SK-N-SH (cell line): ENCODE measurements around the gene GPR157. TPM values are rescaled to one million over a fixed set of nuclear protein-coding genes. Genes with fewer than 3 reads are reported as not detected.

Source experiments
- CTCF ChIA-PET: fragments of 300-600, 350-600 bp; formaldehyde crosslinking; extraction: SDS; loops from one replicate; lab custom pipeline; 2021; lab: Yijun Ruan, JAX
- POLR2A ChIA-PET: fragments of 350-600 bp; sonication (Branson Sonifier 250); formaldehyde crosslinking; extraction: SDS; loops from one replicate; lab custom pipeline; 2020; ENCODE audit warnings: antibody characterized with exemption, inconsistent platforms; lab: Yijun Ruan, JAX
- DNase-seq: peaks from one replicate; pipeline ENCODE4 v3.0.0; 2012
- H2AFZ ChIP-seq: fragments of 200-600 bp; sonication (generic); 2 replicates; pipeline ENCODE4 v1.8.1; 2016; ENCODE audit warnings: antibody characterized with exemption, mild to moderate bottlenecking, low read depth
- H3F3A ChIP-seq: fragments of 200-600 bp; sonication (generic); replicated peaks from 2 replicates; pipeline ENCODE3; 2016; ENCODE audit warnings: antibody characterized with exemption, mild to moderate bottlenecking; ENCODE audit not compliant: insufficient read depth
- H3K27ac ChIP-seq, 2 experiments: fragments of 200-500 bp in 1 of 2; fragments of 200-600 bp in 1 of 2; sonication (Bioruptor generic) in 1 of 2; sonication (generic), shearing (Covaris generic) in 1 of 2; 2 replicates each; pipeline versions ENCODE4 v1.5.1 to v1.6.1; 2014 to 2016; ENCODE audit warnings: low read depth in 2 of 2, inconsistent platforms in 1 of 2, low read length in 1 of 2, mild to moderate bottlenecking in 1 of 2, mixed read lengths in 1 of 2
- H3K27me3 ChIP-seq: fragments of 200-600 bp; sonication (generic), shearing (Covaris generic); 2 replicates; pipeline ENCODE4 v1.6.1; 2016; ENCODE audit warnings: mixed run types; ENCODE audit not compliant: insufficient read depth
- H3K36me3 ChIP-seq, 2 experiments: fragments of 200-500 bp in 1 of 2; fragments of 200-600 bp in 1 of 2; sonication (Bioruptor generic) in 1 of 2; sonication (generic) in 1 of 2; replicated peaks in 1 of 2; 2 replicates each; pipeline versions ENCODE3 to v1.5.1; 2014 to 2016; ENCODE audit warnings: low read length in 1 of 2, mild to moderate bottlenecking in 1 of 2; ENCODE audit not compliant: insufficient read depth in 2 of 2, control insufficient read depth in 1 of 2
- H3K4me1 ChIP-seq, 2 experiments: fragments of 200-500 bp in 1 of 2; fragments of 200-600 bp in 1 of 2; sonication (Bioruptor generic) in 1 of 2; sonication (generic), shearing (Covaris generic) in 1 of 2; 2 replicates each; pipeline versions ENCODE4 v1.5.1 to v1.6.1; 2014 to 2016; ENCODE audit warnings: low read depth in 1 of 2, low read length in 1 of 2, mixed run types in 1 of 2; ENCODE audit not compliant: insufficient read depth in 2 of 2, control insufficient read depth in 1 of 2
- H3K4me2 ChIP-seq: fragments of 200-600 bp; sonication (generic), shearing (Covaris generic); 2 replicates; pipeline ENCODE4 v1.6.1; 2017; ENCODE audit warnings: mixed run types
- H3K4me3 ChIP-seq, 2 experiments: fragments of 200-500 bp in 1 of 2; fragments of 200-600 bp in 1 of 2; sonication (Bioruptor generic) in 1 of 2; sonication (generic), shearing (Covaris generic) in 1 of 2; 2 replicates each; pipeline versions ENCODE4 v1.5.1 to v1.8.1; 2014 to 2016; ENCODE audit warnings: low read depth in 2 of 2, inconsistent platforms in 1 of 2, low read length in 1 of 2, mild to moderate bottlenecking in 1 of 2, mixed read lengths in 1 of 2, moderate library complexity in 1 of 2
- H3K79me2 ChIP-seq: fragments of 200-600 bp; sonication (generic); 2 replicates; pipeline ENCODE4 v1.8.1; 2017; ENCODE audit warnings: mild to moderate bottlenecking; ENCODE audit not compliant: insufficient read depth
- H3K9ac ChIP-seq: fragments of 200-600 bp; sonication (generic); 2 replicates; pipeline ENCODE4 v1.6.1; 2017; ENCODE audit warnings: mixed run types
- H3K9me2 ChIP-seq: fragments of 200-600 bp; sonication (generic); 2 replicates; pipeline ENCODE4 v1.6.1; 2017; ENCODE audit warnings: mixed run types
- H3K9me3 ChIP-seq: fragments of 200-600 bp; sonication (generic); 2 replicates; pipeline ENCODE4 v1.6.1; 2017; ENCODE audit warnings: mixed run types, mild to moderate bottlenecking, moderate library complexity
- H4K20me1 ChIP-seq: fragments of 200-600 bp; sonication (generic); 2 replicates; pipeline ENCODE4 v1.6.1; 2017; ENCODE audit warnings: mild to moderate bottlenecking, mixed run types; ENCODE audit not compliant: insufficient read depth
- CHD2 ChIP-seq: fragments of 150-350 bp; IDR thresholded peaks from 2 replicates; pipeline ENCODE4 v1.6.1; 2018; ENCODE audit warnings: low read length; ENCODE audit not compliant: partially characterized antibody
- ELF1 ChIP-seq: IDR thresholded peaks from 2 replicates; pipeline ENCODE4 v1.4.0; 2012
- EP300 ChIP-seq, 2 experiments: IDR thresholded peaks; 2 replicates each; pipeline versions ENCODE4 v1.4.0 to v1.6.1; 2012; ENCODE audit warnings: borderline replicate concordance in 1 of 2, low read depth in 1 of 2, low read length in 1 of 2
- EZH2phosphoT487 ChIP-seq: fragments of 200-600 bp; sonication (generic); IDR thresholded peaks from 2 replicates; pipeline ENCODE4 v1.6.1; 2017; ENCODE audit warnings: low read depth, mixed run types, mild to moderate bottlenecking, antibody characterized with exemption, moderate library complexity, borderline replicate concordance
- FOSL2 ChIP-seq: IDR thresholded peaks from 2 replicates; pipeline ENCODE4 v1.4.0; 2012; ENCODE audit warnings: low read depth, mild to moderate bottlenecking, moderate library complexity, borderline replicate concordance
- FOXM1 ChIP-seq: IDR thresholded peaks from 2 replicates; pipeline ENCODE4 v1.4.0; 2012; ENCODE audit warnings: low read depth, mild to moderate bottlenecking
- GATA2 ChIP-seq: sonication (generic); formaldehyde crosslinking; IDR thresholded peaks from 2 replicates; pipeline ENCODE4 v1.5.0; 2020; ENCODE audit warnings: mild to moderate bottlenecking, missing genetic modification reagents
- IRF3 ChIP-seq: fragments of 150-350 bp; IDR thresholded peaks from 2 replicates; pipeline ENCODE4 v1.6.1; 2016; ENCODE audit warnings: mild to moderate bottlenecking, low read depth, low read length
- MAX ChIP-seq: IDR thresholded peaks from 2 replicates; pipeline ENCODE4 v1.4.0; 2012; ENCODE audit warnings: low read depth
- NFIC ChIP-seq: IDR thresholded peaks from 2 replicates; pipeline ENCODE4 v1.4.0; 2012; ENCODE audit warnings: borderline replicate concordance
- NRF1 ChIP-seq: IDR thresholded peaks from 2 replicates; pipeline ENCODE4 v1.6.1; 2012; ENCODE audit warnings: low read depth, mild to moderate bottlenecking, low read length
- PBX3 ChIP-seq: IDR thresholded peaks from 2 replicates; pipeline ENCODE4; 2012
- POLR2AphosphoS5 ChIP-seq: IDR thresholded peaks from 2 replicates; pipeline ENCODE4 v1.6.1; 2012; ENCODE audit warnings: low read depth, low read length
- RAD21 ChIP-seq: IDR thresholded peaks from 2 replicates; pipeline ENCODE4 v1.6.1; 2012; ENCODE audit warnings: mild to moderate bottlenecking, low read length
- RCOR1 ChIP-seq: fragments of 150-350 bp; IDR thresholded peaks from 2 replicates; pipeline ENCODE4 v1.6.1; 2017; ENCODE audit warnings: antibody characterized with exemption, low read length
- REST ChIP-seq: IDR thresholded peaks from 2 replicates; pipeline ENCODE4 v1.6.1; 2012; ENCODE audit warnings: mild to moderate bottlenecking, low read depth, low read length, moderate library complexity
- RFX5 ChIP-seq: IDR thresholded peaks from 2 replicates; pipeline ENCODE4 v1.6.1; 2012; ENCODE audit warnings: mild to moderate bottlenecking, improper control_type of control experiment, low read length
- RXRA ChIP-seq: IDR thresholded peaks from 2 replicates; pipeline ENCODE4 v1.4.0; 2012; ENCODE audit warnings: low read depth, mild to moderate bottlenecking, borderline replicate concordance
- SIN3A ChIP-seq: IDR thresholded peaks from 2 replicates; pipeline ENCODE4 v1.6.1; 2012; ENCODE audit warnings: low read depth, mild to moderate bottlenecking, low read length, moderate library complexity, borderline replicate concordance
- SMC3 ChIP-seq: IDR thresholded peaks from 2 replicates; pipeline ENCODE4 v1.6.1; 2012; ENCODE audit warnings: low read depth, low read length, improper control_type of control experiment
- TCF12 ChIP-seq: IDR thresholded peaks from 2 replicates; pipeline ENCODE4 v1.4.0; 2012
- USF2 ChIP-seq: fragments of 150-350 bp; IDR thresholded peaks from 2 replicates; pipeline ENCODE4 v1.6.1; 2017; ENCODE audit warnings: antibody characterized with exemption, low read length, low read depth, borderline replicate concordance
- WGBS: methylation state at CpG from one replicate; pipeline ENCODE4 v1.1.6; 2017; ENCODE audit warnings: low lambda C conversion rate; 5-methylcytosine and 5-hydroxymethylcytosine counted together
- polyA plus RNA-seq, 3 experiments: library from polyadenylated mRNA; depleted of rRNA; stranded (reverse); fragments of >200 nt; gene quantifications; 2 replicates each; pipeline ENCODE4 v1.2.3, GENCODE V29; 2012

Gene GPR157
- polyA plus RNA-seq, 1 of the 3 experiments (the other 2 are of a cell fraction): 1.8 TPM

GRCh38 chr1:9160079-9160717 is 31.3 kb upstream of the GPR157 start:
- TF ChIP-seq CHD2: no peak
- TF ChIP-seq POLR2AphosphoS5: no peak
- TF ChIP-seq ELF1: no peak
- no peak for TF ChIP-seq NFIC
- no peak for TF ChIP-seq EP300 (IDR thresholded peaks at IDR 0.05; ENCODE audit: borderline replicate concordance in 1 of 2, low read depth in 1 of 2, low read length in 1 of 2)
- TF ChIP-seq NRF1: no peak
- TF ChIP-seq TCF12: no peak
- TF ChIP-seq RCOR1: no peak
- TF ChIP-seq EZH2phosphoT487: no peak
- TF ChIP-seq FOSL2: no peak
- TF ChIP-seq RAD21: no peak
- TF ChIP-seq IRF3: no peak
- TF ChIP-seq GATA2 (CRISPR knock-in tag): no peak
- TF ChIP-seq USF2: no peak
- no peak for TF ChIP-seq RFX5
- no peak for TF ChIP-seq MAX
- peaks cover 2 to 16% of the 10 kb centered on the region in 2 experiments; a peak in 3 of 4 replicates for H3K4me1 ChIP-seq
- H3K79me2 ChIP-seq: peaks cover 88% of the 10 kb centered on the region
- H3K27ac ChIP-seq: no peak overlapping the region
- H3K9me2 ChIP-seq: no peaks in the 10 kb centered on the region
- no peaks in the 10 kb centered on the region for H3K36me3 ChIP-seq
- POLR2A ChIA-PET: no interaction called here
- H3K4me3 ChIP-seq: no peak overlapping the region
- H4K20me1 ChIP-seq: peaks cover 90% of the 10 kb centered on the region
- H3F3A ChIP-seq: peaks cover 29% of the 10 kb centered on the region
- WGBS: 97% methylated on average over 7 of the region's 7 CpGs
- CTCF ChIA-PET: interaction anchor here (0.6 to 1.4 kb wide), 4 partner anchors 19 to 138 kb away, joined by 3 read pairs; no protein-coding TSS in a partner anchor
- no peaks in the 10 kb centered on the region for H3K27me3 ChIP-seq
- H3K9ac ChIP-seq: no peak overlapping the region
- H2AFZ ChIP-seq: no peak overlapping the region
- no peak for DNase-seq
- H3K4me2 ChIP-seq: no peak overlapping the region
- H3K9me3 ChIP-seq: no peaks in the 10 kb centered on the region

- no peaks in the 10 kb centered on the region for H3K9me2 ChIP-seq
- 94% methylated on average over 1 of the region's 1 CpG for WGBS
- no peak for TF ChIP-seq RXRA
- TF ChIP-seq SIN3A: no peak
- no peak for TF ChIP-seq SMC3
- TF ChIP-seq FOXM1: no peak
- TF ChIP-seq REST: no peak
- TF ChIP-seq EP300 (IDR thresholded peaks at IDR 0.05; ENCODE audit: borderline replicate concordance in 1 of 2, low read depth in 1 of 2, low read length in 1 of 2): no peak
- no peak for TF ChIP-seq CHD2
- TF ChIP-seq RFX5: no peak
- no peak for TF ChIP-seq RAD21
- no peak for TF ChIP-seq PBX3
- H3K27me3 ChIP-seq: no peaks in the 10 kb centered on the region
- peaks cover 84% of the 10 kb centered on the region for H3K79me2 ChIP-seq
- ChIA-PET POLR2A (no interaction called here), CTCF (interaction anchor here (0.6 to 1.3 kb wide), 2 partner anchors 9 to 46 kb away, joined by 3 to 4 read pairs; no protein-coding TSS in a partner anchor)
- H3K36me3 ChIP-seq: peaks cover 0 to 2% of the 10 kb centered on the region in 2 experiments
- H3K4me2 ChIP-seq: no peak overlapping the region
- no peak overlapping the region for H2AFZ ChIP-seq
- H3K9ac ChIP-seq: no peak overlapping the region
- no peaks in the 10 kb centered on the region for H3F3A ChIP-seq
- H4K20me1 ChIP-seq: peaks cover 89% of the 10 kb centered on the region
- no peak for DNase-seq
- no peak overlapping the region for H3K27ac ChIP-seq
- H3K9me3 ChIP-seq: no peaks in the 10 kb centered on the region
- H3K4me3 ChIP-seq: no peak overlapping the region
- no peaks in the 10 kb centered on the region for H3K4me1 ChIP-seq
These were observed 27.0 kb upstream of the GPR157 start for GRCh38 chr1:9155879-9156278.
